Activated T-cell treated with anti-CD3 and anti-CD28 coated beads for 48 hours (primary cell): ENCODE results near the gene ANO6.
"Not testable (repeated sequence)": the region's sequence is repeated elsewhere in the genome, so short reads cannot be mapped to it uniquely, and the experiment has no call there.

ENCODE experiments used
- DNase-seq: peaks from one replicate; pipeline ENCODE4 v3.0.0-alpha.2; 2020; ENCODE audit warnings: low read depth

ANO6 gene

DNA sequence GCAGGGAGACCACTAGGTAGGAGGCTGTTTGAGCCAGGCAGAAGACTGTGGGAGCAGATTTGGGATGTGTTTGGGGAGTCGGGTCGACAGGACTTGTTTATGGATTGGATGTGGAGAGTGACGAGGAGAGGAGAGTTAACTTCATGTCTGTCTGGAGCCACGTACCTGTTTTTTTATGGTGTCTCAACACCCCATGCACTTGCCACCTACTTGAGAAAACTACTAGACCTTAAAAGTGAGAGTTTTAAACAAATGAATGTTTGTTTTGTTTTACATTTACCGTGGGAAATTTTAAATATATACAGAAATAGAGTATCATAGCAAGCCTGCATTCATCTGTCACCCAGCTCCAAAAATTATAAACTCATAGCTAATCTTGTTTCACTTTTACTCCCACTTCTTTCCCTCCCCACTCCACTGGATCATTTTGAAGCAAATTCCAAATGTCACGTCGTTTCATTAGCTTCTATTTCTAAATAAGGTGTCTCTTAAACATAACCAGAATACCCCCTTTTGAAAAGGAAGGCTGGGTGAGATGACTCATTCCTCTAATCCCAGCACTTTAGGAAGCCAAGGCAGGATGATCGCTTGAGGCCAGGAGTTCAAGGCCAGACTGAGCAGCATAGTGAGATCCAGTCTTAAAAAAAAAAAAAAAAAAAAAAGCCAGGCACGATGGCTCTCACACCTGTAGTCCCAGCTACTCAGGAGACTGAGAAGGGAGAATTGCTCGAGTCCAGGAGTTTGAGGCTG is 136.2 kb downstream of the ANO6 start:
- no peak for DNase-seq

DNA sequence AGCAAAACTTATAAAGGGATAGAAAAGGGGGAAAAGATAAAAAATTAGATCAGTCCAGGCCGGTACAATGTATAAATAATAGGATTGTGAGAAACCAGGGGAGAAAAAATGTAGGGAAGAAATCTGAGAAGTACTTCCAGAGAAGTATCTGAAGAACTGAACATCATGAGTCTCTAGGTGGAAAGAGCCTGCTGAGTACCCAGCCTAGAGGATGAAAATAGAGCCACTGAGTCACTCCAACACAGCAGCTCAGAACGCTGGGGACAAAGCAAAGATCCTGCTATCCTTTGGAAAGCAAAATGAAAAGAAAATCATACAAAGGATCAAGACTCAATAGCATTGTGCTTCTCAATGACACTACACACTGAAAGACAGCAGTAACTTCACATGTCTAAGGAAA is 138.0 kb downstream of the ANO6 start:
- DNase-seq, result no peak

DNA sequence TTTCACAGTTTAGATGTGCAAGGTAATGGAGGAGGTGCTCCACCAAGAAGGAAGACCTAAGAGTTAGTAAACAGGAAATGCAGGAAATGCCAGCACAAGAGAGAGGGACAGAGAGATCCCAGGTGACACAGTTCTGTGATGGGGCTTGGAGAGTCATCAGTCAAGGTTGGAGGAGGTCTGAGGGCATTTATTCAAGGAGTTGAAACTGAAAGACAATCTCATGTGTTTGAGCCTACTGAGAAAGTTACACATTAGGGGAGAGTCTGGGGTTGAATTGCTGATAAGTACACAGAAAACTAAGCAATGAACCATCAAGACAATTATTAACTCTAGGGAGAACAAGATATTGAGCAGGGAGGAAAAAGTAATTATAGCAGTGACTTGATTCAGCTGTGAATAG is 138.5 kb downstream of the ANO6 start:
- no peak for DNase-seq

DNA sequence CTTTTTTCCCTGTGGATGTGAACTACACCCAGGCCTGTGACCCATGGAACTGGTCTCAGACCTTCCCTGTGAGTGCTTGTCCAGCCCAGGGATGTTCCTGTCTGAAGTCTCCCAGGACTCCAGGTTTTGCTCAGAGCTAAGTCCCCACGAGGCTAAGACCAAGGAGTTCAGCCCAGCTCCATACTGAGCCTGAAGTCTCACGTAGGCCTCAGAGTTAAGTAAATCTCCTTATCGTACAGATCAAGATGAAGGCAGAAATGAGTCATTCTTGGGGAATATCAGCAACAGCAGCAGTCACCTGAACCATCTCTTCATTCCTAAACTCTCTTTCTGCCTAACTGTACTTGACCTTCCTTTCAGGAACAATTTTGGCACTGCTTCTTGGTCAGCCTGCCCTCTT is 139.8 kb downstream of the ANO6 start:
- DNase-seq, result no peak

DNA sequence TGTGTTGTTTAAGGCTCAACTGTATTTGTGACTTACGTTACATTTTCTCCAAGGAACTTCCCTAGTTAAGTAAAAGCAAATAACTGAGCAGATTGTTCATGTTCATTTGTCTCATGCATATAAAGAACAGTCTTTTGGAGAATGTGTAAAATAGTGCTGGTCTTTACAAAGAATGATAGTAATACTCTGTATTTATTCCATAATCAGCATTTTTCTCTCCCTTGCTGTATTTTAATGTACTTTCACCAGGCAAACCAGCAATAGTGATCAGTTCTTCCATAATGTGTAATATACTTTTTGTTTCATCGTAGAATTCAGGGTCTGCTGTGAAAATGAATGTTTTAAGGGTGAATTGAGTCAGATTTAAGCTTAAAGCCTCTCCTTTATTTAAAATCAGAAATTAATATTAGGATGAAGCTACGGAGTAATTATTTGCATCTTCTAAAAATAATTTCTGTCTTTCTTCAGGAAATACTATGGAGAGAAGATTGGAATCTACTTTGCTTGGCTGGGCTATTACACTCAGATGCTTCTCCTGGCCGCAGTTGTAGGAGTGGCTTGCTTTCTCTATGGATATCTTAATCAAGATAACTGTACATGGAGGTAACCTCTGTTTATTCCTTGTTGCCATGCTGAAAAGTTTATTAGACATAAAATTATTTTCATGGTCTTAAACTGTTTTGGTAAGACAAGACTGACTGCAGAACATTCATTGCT is 141.1 kb downstream of the ANO6 start:
- DNase-seq, result no peak

DNA sequence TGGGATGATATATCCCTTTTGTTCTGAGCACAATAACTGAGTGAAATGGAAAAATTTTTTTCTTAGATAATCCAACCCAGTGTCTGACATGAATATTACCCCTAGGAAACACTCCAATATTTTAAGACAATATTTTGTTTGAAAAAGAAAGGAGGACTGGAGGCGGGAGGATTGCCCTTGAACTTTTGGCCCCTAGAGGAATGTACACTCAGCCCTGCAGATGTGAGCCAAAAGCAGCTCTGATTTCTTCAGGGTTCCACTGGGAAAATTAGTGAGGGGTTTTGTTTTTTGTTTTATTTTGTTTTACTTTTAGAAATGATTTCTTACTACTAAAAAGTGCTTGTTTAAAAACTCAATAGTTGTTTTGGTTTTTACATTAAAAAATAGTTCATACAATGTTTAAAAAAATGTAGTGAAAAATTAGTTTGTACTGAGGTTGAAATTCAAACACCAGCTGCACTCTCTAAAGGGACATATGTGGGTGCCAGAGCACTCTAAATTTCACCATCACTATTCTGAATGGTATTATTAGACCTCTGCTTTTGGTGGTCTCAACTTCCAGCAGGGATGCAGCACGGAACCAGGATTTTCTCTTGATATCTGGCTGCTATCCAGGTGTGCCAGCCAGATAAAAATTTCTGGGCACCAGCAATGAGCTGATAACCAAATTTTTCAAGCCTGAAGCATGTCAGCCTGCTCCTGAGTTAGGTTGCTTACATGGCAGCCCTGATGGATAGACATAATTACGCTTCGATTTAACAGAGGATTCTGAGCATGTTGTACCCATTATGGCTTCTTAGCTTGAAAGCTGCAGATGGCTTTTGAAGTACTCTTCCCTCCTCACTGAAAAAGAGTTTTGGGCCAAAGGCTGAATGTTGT is 141.9 kb downstream of the ANO6 start:
- no peak for DNase-seq

DNA sequence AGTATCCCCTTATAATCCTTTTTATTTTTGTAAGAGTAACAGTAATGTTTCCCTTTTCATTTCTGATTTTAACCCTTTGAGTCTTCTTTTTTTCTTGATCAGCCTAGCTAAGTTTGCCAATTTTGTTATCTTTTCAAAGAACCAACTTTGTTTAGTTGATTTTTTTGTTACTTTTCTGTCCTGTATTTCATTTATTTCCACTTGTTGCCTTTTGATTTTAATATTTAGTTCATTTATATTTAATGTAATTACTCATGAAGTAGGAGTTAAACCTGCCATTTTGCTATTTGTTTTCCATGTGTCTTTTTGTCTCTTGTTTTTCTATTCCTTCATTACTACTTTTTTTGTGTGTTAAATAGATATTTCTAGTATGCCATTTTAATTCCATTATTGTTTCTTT is 146.4 kb downstream of the ANO6 start:
- DNase-seq, result no peak

DNA sequence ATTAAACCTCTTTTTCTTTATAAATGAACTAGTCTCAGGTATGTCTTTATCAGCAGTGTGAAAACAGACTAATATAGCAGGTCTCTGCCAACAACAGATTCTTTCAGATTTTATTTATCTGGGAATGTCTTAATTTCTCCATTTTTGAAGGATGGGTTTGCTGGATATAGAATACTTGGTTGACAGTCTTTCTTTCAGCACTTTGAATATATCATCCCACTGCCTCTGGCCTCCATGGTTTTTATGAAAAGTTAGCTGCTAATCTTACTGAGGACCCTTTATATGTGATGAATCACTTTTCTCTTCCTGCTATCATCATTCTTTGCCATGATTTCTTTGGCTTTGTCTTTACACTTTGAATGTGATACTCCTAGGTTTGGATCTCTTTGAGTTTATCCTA is 148.0 kb downstream of the ANO6 start:
- no peak for DNase-seq

DNA sequence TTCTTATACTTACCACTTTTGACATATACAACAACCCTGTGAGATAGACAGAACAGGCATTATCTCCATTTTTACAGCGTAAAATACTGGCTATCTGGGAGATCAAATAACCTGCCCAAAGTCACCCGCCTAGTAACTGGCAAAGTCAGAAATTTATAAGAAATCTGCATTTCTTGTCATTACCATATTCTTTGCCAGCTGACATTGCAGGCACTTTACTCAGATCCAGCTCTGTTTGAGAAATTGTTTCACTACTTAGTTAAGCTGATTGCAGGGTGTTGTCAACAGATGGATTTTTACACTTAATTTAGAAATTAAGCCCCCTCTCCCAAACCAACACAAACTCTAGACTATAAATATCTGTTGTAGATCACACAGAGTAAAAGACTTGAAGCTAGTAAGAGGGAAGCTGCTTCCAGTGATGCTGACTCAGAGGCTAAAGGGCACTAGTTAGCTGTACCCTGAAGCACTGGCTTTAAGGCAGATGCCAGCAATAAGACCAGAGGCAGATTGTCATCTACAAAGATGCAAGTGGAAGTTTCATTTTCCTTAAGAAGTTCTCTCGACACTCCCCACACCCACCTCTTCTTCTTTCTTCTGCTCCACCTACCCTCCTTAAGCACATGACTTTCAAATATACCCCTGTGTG is 153.1 kb downstream of the ANO6 start:
- no peak for DNase-seq

DNA sequence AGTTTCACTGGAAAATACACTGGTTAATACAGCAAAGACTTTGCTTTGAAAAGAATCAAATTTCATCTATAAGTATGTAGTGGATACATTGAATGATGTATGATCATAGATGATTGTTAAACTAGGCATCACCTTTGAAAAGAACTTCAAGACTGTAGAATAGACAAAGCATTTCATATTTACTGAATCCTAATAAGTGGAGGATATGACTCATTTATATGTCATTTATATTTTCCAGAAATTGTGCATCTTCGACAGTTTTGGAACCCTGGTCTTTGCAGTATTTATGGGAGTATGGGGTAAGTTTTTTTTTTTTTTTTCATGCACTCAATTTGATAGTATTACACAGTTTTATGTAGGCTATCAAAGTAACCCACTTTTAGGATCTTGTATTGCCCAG is 161.9 kb downstream of the ANO6 start:
- DNase-seq, result no peak

DNA sequence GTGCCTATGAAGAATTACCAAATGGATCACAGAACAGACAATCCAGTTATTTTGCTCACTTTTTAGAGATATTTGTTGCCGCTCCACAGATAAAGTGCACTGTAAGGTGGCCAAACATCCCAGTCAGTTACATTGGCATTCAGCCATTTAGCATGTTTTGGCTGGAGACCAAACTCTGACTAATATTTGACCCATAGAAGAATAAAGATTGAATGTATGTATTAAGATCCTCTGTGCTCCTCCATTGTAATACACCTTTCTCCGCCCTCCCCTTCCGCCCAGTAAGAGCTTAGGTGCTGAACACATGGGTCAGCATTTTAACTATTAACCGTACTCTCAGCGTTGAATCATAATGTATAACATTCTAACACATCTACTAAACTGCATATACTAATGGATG is 163.4 kb downstream of the ANO6 start:
- no peak for DNase-seq

DNA sequence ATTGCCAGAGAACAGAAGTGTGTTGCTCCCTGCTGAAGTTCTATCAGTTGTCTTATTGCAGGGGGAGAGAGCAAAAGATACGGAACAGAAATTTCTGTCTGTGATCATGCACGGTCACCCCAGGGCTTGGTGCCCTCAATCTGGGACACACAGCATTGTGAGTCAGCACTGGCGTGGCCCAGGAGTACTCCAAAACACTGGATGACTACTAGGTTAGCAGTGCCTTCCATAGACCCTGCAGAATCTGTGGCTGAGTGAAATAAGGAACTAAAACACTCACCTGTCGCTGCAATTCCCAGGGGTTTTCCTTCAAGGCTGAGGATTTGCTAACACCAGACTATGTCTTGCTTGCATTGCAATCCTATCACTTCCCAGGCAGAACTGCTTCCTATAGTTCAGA is 165.5 kb downstream of the ANO6 start:
- DNase-seq, result no peak

DNA sequence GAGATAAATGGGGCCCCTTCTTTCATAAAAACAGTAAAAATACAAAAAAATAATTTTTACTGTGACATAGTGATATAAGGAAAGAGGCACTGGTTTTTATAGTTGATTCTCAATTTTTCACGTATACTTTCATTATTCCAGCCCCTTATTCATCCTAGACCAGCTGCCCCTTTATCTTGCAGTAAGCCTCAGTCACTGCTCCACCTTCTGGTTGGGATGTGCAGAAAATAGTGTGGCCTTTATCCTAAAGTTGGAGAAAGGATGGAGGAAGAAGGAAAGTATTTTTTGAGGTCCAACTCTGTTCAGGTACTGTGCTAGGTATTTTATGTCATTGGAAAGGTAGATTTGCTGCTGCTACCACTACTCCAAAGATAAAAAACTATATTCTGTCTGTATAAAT is 172.7 kb downstream of the ANO6 start:
- DNase-seq, result no peak

DNA sequence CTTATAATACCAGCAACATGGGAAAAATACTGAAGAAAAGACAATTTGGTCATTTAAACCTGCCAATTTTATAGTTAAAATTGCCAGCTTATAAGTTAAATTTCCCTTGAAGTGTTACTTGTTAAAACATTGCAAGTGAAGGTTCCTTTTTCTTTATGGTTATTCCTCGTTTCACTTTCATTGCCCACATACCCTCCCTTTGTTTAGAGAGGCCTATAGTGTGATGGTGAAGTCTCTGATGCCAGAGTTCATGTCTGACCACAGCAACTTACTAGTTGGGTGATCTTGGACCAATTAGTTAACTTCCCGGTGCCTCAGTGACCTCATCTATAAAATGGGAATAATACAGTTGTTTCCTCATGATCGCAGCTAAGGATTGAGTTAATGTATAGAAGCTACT is 173.5 kb downstream of the ANO6 start:
- no peak for DNase-seq

DNA sequence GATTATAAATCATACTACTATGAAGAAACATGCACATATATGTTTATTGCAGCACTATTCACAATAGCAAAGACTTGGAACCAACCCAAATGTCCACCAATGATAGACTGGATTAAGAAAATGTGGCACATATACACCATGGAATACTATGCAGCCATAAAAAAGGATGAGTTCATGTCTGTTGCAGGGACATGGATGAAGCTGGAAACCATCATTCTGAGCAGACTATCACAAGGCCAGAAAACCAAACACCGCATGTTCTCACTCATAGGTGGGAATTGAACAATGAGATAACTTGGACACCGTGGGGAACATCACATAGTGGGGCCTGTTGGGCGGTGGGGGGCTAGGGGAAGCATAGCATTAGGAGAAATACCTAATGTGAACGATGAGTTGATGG is 181.6 kb downstream of the ANO6 start:
- not testable (repeated sequence) for DNase-seq

DNA sequence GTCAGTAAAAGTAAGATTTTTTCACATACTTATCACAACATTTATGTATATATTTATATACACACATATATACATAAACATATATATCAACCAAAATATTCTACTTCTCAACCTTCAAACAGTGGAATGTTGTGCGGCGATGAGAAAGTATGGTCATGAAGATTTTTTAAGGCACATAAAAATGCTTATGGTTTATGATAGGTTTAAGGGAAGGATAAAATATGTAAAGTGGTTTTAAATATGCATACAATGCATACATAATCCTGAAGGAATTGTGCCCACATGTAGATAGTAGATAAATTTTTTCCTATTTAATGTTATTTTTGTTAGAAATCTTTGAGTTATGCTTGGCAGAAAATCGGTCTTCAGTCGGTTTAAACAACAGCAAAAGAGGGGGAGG is 182.7 kb downstream of the ANO6 start:
- no peak for DNase-seq

DNA sequence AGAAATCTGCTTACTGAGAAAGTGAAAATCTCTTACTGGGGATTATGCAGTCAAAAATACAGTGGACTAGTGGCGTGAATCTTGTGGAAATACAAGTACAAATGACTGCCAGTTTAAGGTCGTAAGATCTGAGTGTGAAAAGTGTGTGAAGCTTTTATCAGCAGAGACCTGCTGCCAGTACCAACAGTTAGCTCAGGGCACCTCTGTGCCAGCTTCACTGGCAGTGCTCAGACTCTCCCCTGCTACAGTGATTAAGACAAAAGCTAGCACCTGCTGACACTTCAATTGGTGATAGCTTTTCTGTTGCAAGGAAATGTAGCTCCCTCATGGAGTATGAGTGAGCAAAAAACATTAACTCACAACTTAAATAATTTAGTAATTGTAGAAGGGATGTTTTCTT is 185.1 kb downstream of the ANO6 start:
- DNase-seq, result no peak

DNA sequence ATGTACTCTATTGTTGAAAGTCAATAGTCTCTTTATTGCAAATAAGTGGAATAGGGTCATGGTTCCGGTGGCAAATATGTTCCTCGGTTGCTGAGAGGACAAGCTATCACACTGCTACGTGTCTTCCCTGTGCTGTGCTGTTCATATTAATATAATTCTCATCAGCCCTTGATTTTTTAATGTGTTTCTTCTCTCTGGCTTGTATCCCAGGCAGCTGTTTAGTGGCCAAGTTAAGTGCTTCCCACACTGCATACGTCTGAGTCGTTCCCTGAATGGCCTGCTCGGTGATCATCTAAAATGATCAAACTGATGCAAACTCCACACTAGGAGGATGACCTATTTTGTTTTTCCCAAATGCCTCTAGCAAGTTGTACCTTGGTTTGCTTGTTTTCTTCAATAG is 186.4 kb downstream of the ANO6 start:
- no peak for DNase-seq

DNA sequence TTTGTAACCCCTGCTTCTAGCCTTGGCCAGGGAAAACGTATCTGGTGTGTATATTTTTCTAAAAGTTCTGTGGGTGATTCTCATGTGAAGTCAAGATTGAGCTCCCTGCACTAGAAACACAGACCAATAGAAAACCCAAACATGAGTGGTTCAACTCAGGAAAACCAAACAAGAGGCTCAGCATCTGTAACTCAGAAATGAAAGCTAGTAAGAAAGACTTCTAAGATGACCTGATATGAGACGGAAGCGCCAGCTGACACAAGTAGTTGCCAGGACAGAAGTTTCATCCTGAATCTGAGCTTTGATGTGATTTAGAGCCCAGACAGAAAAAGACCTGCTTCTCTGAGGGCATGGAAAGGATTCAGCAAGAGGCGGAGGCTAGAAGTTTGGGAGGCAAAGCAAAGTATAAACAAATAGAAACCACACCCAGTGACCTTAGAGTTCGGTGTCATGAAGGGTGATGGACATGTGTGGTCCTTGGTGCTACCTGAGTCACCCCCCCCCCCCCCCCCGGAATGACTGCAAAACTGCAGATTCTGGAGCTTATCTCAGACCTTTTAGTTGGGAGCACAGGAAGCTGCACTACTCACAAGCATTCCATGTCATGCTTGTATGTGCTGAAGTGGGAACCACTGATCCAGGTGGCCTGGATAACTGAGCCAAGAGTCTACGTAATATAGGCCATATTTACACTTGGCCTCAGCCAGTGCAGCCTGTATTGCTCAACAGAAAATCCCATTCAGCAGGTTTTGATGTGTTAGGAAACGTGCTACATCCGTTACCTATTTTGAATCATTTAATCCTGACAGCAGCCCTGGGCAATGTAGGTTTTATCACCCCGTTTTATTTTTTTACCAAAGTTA is 191.3 kb downstream of the ANO6 start:
- DNase-seq, result no peak

DNA sequence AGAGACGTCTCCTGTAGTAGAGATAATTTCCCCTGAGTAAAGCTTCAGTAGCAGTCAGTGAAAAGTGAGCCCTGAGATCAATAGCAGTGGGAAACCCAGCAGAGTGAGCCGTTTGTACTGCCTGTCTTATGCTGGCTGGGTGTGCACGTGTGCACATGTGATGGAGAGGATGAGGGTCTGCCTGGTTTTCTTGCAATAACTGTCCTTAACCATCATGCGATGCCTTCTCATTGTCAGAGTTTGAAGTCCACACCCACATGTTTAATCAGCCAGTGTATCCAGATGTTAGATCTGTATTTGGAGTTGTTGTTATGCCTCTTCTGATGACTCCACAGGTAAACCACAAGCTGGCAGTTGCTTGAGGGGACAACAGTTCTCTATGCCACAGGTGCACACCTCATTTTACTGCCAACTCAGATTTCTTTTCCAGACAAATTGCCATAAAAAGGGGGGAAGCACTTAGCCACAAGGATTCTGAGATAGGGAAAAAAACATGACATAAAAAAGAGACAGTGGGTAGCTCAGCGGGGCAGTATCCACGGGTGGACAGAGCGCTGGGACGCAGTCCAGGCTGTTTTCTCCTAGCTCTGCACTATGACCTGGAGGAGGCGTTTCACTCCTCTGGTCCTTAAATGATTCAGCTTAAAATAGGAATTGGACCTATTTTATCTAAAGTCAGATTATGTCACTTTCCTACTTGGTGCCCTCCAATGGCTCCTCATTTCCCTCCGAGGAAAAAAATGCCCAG is 192.3 kb downstream of the ANO6 start:
- no peak for DNase-seq

DNA sequence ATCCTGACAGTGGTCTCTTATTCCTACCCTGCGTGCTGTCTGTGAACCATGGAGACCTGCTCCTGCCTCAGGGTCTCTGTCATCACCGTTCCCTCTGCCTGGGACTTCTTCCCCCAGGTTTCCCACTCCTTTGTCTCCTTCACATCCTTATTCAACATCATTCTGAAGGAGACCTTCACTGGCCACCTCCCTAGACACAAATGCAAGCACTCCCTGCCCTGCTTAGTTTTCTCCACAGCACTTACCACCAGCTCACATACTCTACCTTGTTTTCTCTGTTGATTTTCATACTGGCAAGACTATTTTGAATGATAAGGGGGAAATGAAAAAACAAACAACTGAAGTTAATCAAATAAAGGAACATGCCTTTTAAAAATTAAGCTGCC is 192.8 kb downstream of the ANO6 start:
- DNase-seq, result no peak
